ENCODE results near the gene KRT24.

- TF ChIP-seq CTCF (IDR thresholded peaks at IDR 0.05; ENCODE audit: poor library complexity) (no peak), EZH2 (IDR thresholded peaks at IDR 0.05; ENCODE audit: borderline replicate concordance) (no peak), EZH2phosphoT487 (IDR thresholded peaks at IDR 0.05; ENCODE audit: low read depth, severe bottlenecking, unreplicated experiment) (no peak)
Observed at GRCh38 chr17:40672654-40673053, 30.9 kb downstream of the KRT24 start.
